ENCODE data around the gene LTBP1.

- TF ChIP-seq CTCF (IDR thresholded peaks at IDR 0.05), result no peak
- no peak for TF ChIP-seq POLR2A (IDR thresholded peaks at IDR 0.05)
- no peak for TF ChIP-seq POLR2AphosphoS5 (IDR thresholded peaks at IDR 0.05)
Measured at GRCh38 chr2:33019796-33020195, 73.0 kb downstream of the LTBP1 start.
